Natural killer cell (primary cell): ENCODE results near the gene FCGBP. TPM values are rescaled to one million over a fixed set of nuclear protein-coding genes. Genes with fewer than 3 reads are reported as not detected.
A peak's percentile ranks its signal among the peaks of the same experiment; 100 is the strongest.

Experiments
- ATAC-seq, 3 donors: fragments of 150-1000 bp in 2 of 3; fragments of 200-7000 bp in 1 of 3; cut with Tn5 transposase; 1 replicate in 1 of 3; 2 replicates in 2 of 3; pipeline ENCODE4 v1.10.0; 2021; ENCODE audit warnings: mild to moderate bottlenecking in 2 of 3, moderate library complexity in 2 of 3
- DNase-seq, 2 donors: peaks; one replicate each; pipeline versions ENCODE4 v3.0.0 to v3.0.0-alpha.2; 2013 to 2021; ENCODE audit warnings: mixed read lengths in 1 of 2
- H3K27ac ChIP-seq: one replicate; pipeline ENCODE4 v1.5.1; 2013; ENCODE audit warnings: mild to moderate bottlenecking, low read length
- H3K27me3 ChIP-seq: one replicate; pipeline ENCODE4 v1.6.1; 2013; ENCODE audit warnings: low read length; ENCODE audit not compliant: control insufficient read depth, insufficient read depth
- H3K36me3 ChIP-seq: one replicate; pipeline ENCODE4 v1.6.1; 2013; ENCODE audit warnings: low read length; ENCODE audit not compliant: control insufficient read depth, insufficient read depth
- H3K4me1 ChIP-seq: one replicate; pipeline ENCODE4 v1.6.1; 2013; ENCODE audit warnings: low read length; ENCODE audit not compliant: control insufficient read depth, insufficient read depth
- H3K4me3 ChIP-seq: one replicate; pipeline ENCODE4 v1.5.1; 2013; ENCODE audit warnings: low read length
- H3K9me3 ChIP-seq: one replicate; pipeline ENCODE4 v1.6.1; 2013; ENCODE audit warnings: low read length; ENCODE audit not compliant: control insufficient read depth, insufficient read depth
- H3K27ac Mint-ChIP-seq, 2 donors: one replicate each; pipeline ENCODE4 v1.8.0; 2022; ENCODE audit warnings: mild to moderate bottlenecking in 2 of 2, mixed read lengths in 2 of 2, moderate library complexity in 1 of 2
- H3K27me3 Mint-ChIP-seq, 2 donors: one replicate each; pipeline ENCODE4 v1.8.0; 2022; ENCODE audit warnings: low read depth in 2 of 2, mixed read lengths in 2 of 2
- H3K36me3 Mint-ChIP-seq: one replicate; pipeline ENCODE4 v1.8.0; 2022; ENCODE audit warnings: mixed read lengths
- H3K4me1 Mint-ChIP-seq, 2 donors: one replicate each; pipeline ENCODE4 v1.8.0; 2022; ENCODE audit warnings: mixed read lengths in 2 of 2
- H3K4me3 Mint-ChIP-seq: one replicate; pipeline ENCODE4 v1.8.0; 2022; ENCODE audit warnings: mild to moderate bottlenecking, moderate library complexity, mixed read lengths
- H3K9me3 Mint-ChIP-seq, 2 donors: one replicate each; pipeline ENCODE4 v1.8.0; 2022; ENCODE audit warnings: mixed read lengths in 2 of 2
- CTCF ChIP-seq: fragments of 200-600 bp; IDR thresholded peaks from one replicate; pipeline ENCODE4 v1.8.0; 2022; ENCODE audit warnings: antibody characterized with exemption
- WGBS: methylation state at CpG from one replicate; pipeline ENCODE4 v1.1.7; 2013; ENCODE audit warnings: missing lambda C conversion rate; ENCODE audit not compliant: insufficient coverage; 5-methylcytosine and 5-hydroxymethylcytosine counted together
- intact Hi-C: fragments of 100-400 bp; cut with micrococcal nuclease; formaldehyde crosslinking; loops from one replicate; pipeline ENCODE4 v1.14.2; 2022
- total RNA-seq, 4 donors: library from RNA; stranded (reverse); fragments of 120-200 nt in 1 of 4; gene quantifications; one replicate each; pipeline versions ENCODE4 v1.2.3 to v1.2.4, GENCODE V29; 2013 to 2022

FCGBP gene
- total RNA-seq, 3 donors from 2014 or later (not counting 1 experiment from before 2014, with no cell fraction given): 10.6 to 25.1 (median 17.3) TPM

GRCh38 chr19:39924952-39925351, 9.5 kb downstream of the FCGBP start:
- no peak overlapping the region for H3K4me3 ChIP-seq
- no peaks in the 10 kb centered on the region for H3K36me3 ChIP-seq
- no peaks in the 10 kb centered on the region for H3K9me3 ChIP-seq
- H3K9me3 Mint-ChIP-seq: no peaks in the 10 kb centered on the region
- WGBS: 80% methylated on average over 5 of the region's 5 CpGs
- TF ChIP-seq CTCF: no peak
- intact Hi-C loops: no loop called here
- no peak overlapping the region for H3K27ac ChIP-seq
- no peaks in the 10 kb centered on the region for H3K27me3 ChIP-seq
- no peaks in the 10 kb centered on the region for H3K27me3 Mint-ChIP-seq
- H3K36me3 Mint-ChIP-seq: no peaks in the 10 kb centered on the region
- peak overlapping the region in 1 of 2 donors; percentile 17 for H3K27ac Mint-ChIP-seq
- H3K4me1 ChIP-seq: no peaks in the 10 kb centered on the region
- DNase-seq: no peak
- no peak overlapping the region for H3K4me3 Mint-ChIP-seq
- ATAC-seq: no peak
- peaks cover 0 to 6% of the 10 kb centered on the region in 2 donors for H3K4me1 Mint-ChIP-seq

- Histone ChIP-seq H3K4me3 (no peak overlapping the region), H3K27me3 (no peaks in the 10 kb centered on the region), H3K36me3 (no peaks in the 10 kb centered on the region), H3K9me3 (no peaks in the 10 kb centered on the region), H3K4me1 (no peaks in the 10 kb centered on the region), H3K27ac (no peak overlapping the region)
- DNase-seq (no peak), ATAC-seq (no peak)
- Mint-ChIP-seq H3K36me3 (no peaks in the 10 kb centered on the region), H3K4me1 (peaks cover 0 to 6% of the 10 kb centered on the region in 2 donors), H3K27me3 (no peaks in the 10 kb centered on the region), H3K9me3 (no peaks in the 10 kb centered on the region), H3K27ac (peak overlapping the region in 1 of 2 donors; percentile 17), H3K4me3 (no peak overlapping the region)
- 96% methylated on average over 37 of the region's 37 CpGs for WGBS
- no peak for TF ChIP-seq CTCF
- intact Hi-C loops: no loop called here
Observed at GRCh38 chr19:39924389-39924788, 10.0 kb downstream of the FCGBP start.

GRCh38 chr19:39923862-39924261, 10.6 kb downstream of the FCGBP start:
- Histone ChIP-seq H3K36me3 (no peaks in the 10 kb centered on the region), H3K4me3 (no peak overlapping the region), H3K27me3 (no peaks in the 10 kb centered on the region), H3K27ac (no peak overlapping the region), H3K9me3 (no peaks in the 10 kb centered on the region), H3K4me1 (no peaks in the 10 kb centered on the region)
- no peaks in the 10 kb centered on the region for H3K27me3 Mint-ChIP-seq
- 87% methylated on average over 4 of the region's 4 CpGs for WGBS
- intact Hi-C loops: no loop called here
- no peak overlapping the region for H3K27ac Mint-ChIP-seq
- no peaks in the 10 kb centered on the region for H3K36me3 Mint-ChIP-seq
- TF ChIP-seq CTCF: no peak
- H3K9me3 Mint-ChIP-seq: no peaks in the 10 kb centered on the region
- ATAC-seq (no peak), DNase-seq (no peak)
- H3K4me3 Mint-ChIP-seq: no peak overlapping the region
- peaks cover 0 to 6% of the 10 kb centered on the region in 2 donors for H3K4me1 Mint-ChIP-seq

- H3K4me3 ChIP-seq: no peak overlapping the region
- H3K4me1 ChIP-seq: no peaks in the 10 kb centered on the region
- no peak for DNase-seq
- Mint-ChIP-seq H3K4me1 (peaks cover 0 to 11% of the 10 kb centered on the region in 2 donors), H3K9me3 (no peaks in the 10 kb centered on the region), H3K27me3 (no peaks in the 10 kb centered on the region), H3K27ac (no peak overlapping the region), H3K36me3 (no peaks in the 10 kb centered on the region), H3K4me3 (no peak overlapping the region)
- intact Hi-C loops: no loop called here
- TF ChIP-seq CTCF: no peak
- ATAC-seq: no peak
- no peaks in the 10 kb centered on the region for H3K36me3 ChIP-seq
- H3K9me3 ChIP-seq: no peaks in the 10 kb centered on the region
- no peak overlapping the region for H3K27ac ChIP-seq
- 93% methylated on average over 6 of the region's 6 CpGs for WGBS
- no peaks in the 10 kb centered on the region for H3K27me3 ChIP-seq
Observed at GRCh38 chr19:39919976-39920375, 14.5 kb downstream of the FCGBP start.
